ENCODE data around the gene NOPCHAP1. TPM values are rescaled to one million over a fixed set of nuclear protein-coding genes. Genes with fewer than 3 reads are reported as not detected.

NOPCHAP1 gene
- total and polyA plus RNA-seq, 2 donors (not counting 1 experiment from before 2014, with no cell fraction given): 3.2 to 21.2 TPM

GRCh38 chr12:104958805-104959334 is 27.2 kb upstream of the NOPCHAP1 start:
- no peaks in the 10 kb centered on the region for H3K9me3 Mint-ChIP-seq (ENCODE audit: insufficient read depth)
- DNase-seq: no peak

More at GRCh38 chr12:104958805-104959334, 27.2 kb upstream of the NOPCHAP1 start:
- no peaks in the 10 kb centered on the region for H3K9me3 ChIP-seq (ENCODE audit: control extremely low read depth in 1 of 3, control insufficient read depth in 2 of 3, insufficient read depth in 1 of 3, low read length in 2 of 3)
- Mint-ChIP-seq H3K4me3 (peak overlapping the region; percentile 95), H3K27ac (peak overlapping the region; percentile 93), H3K4me1 (peaks cover 23% of the 10 kb centered on the region), H3K27me3 (peaks cover 12% of the 10 kb centered on the region)
- H4K20me1 ChIP-seq (ENCODE audit: control insufficient read depth, insufficient read depth, low read length, poor library complexity, severe bottlenecking): no peaks in the 10 kb centered on the region
- H3K27ac ChIP-seq (ENCODE audit: low read length in 2 of 2): peak overlapping the region; percentile 79 to 80
- H3K4me2 ChIP-seq (replicated peaks; ENCODE audit: low read depth, low read length, poor library complexity, severe bottlenecking): peak overlapping the region; percentile 81
- peak overlapping the region; percentile 88 for H2AFZ ChIP-seq (ENCODE audit: insufficient read depth, low read depth, low read length, poor library complexity, severe bottlenecking)
- TF ChIP-seq CTCF (IDR thresholded peaks at IDR 0.05): peak; percentile 48
- TF ChIP-seq EZH2 (IDR thresholded peaks at IDR 0.05; ENCODE audit: borderline replicate concordance, insufficient read depth, low read depth, low read length, poor library complexity, severe bottlenecking): no peak
- H3K79me2 ChIP-seq (ENCODE audit: control insufficient read depth, insufficient read depth, low read length): no peaks in the 10 kb centered on the region
- ChIA-PET CTCF (interaction anchor here (0.6 to 3.4 kb wide), 13 partner anchors 9 to 591 kb away, joined by 3 to 20 read pairs (median 5); no protein-coding TSS in a partner anchor), POLR2A (interaction anchor here (0.6 to 2.2 kb wide), 3 partner anchors 16 to 525 kb away, joined by 3 to 7 read pairs (median 6); no protein-coding TSS in a partner anchor)
- ATAC-seq (ENCODE audit: low read depth): no peak
- H3K4me1 ChIP-seq (ENCODE audit: control insufficient read depth in 2 of 2, insufficient read depth in 2 of 2, low read length in 2 of 2): peaks cover 13 to 16% of the 10 kb centered on the region in 2 donors
- intact Hi-C loops (cut with micrococcal nuclease): loop anchor here (1.0 to 10.0 kb wide), 11 partner anchors 15 to 744 kb away; partner anchors contain the start of genes CHST11, NOPCHAP1, TXNRD1 and WASHC4
- no peaks in the 10 kb centered on the region for H3K36me3 ChIP-seq (replicated peaks in 1 of 2; ENCODE audit: control extremely low read depth in 1 of 2, control insufficient read depth in 1 of 2, extremely low read depth in 1 of 2, insufficient read depth in 2 of 2, low read length in 1 of 2)
- H3K9ac ChIP-seq (ENCODE audit: low read length): peak overlapping the region; percentile 73
- peak overlapping the region in 4 of 5 experiments; percentile 69 to 80 (median 76) for H3K4me3 ChIP-seq (ENCODE audit: control extremely low read depth in 1 of 5, extremely low read depth in 1 of 5, insufficient read depth in 1 of 5, low read depth in 2 of 5, low read length in 4 of 5)
- peaks cover 0 to 2% (median 0%) of the 10 kb centered on the region in 4 experiments for H3K27me3 ChIP-seq (replicated peaks in 1 of 4; ENCODE audit: control extremely low read depth in 1 of 4, control insufficient read depth in 3 of 4, insufficient read depth in 4 of 4, low read length in 3 of 4)
- 50% methylated on average over 12 of the region's 14 CpGs for WGBS (ENCODE audit: insufficient coverage)

Measured in B cell (primary cell).